Right atrium auricular region (tissue), 2 donors: ENCODE data around the gene GALNT7. TPM values are rescaled to one million over a fixed set of nuclear protein-coding genes. Genes with fewer than 3 reads are reported as not detected.

Experiments used
- DNase-seq: peaks from one replicate; pipeline ENCODE4 v3.0.0-alpha.2; 2019; ENCODE audit warnings: low spot score
- H3K27ac ChIP-seq, 2 donors: fragments of 200-600 bp; sonication (generic); 1 replicate in 1 of 2; 2 replicates in 1 of 2; pipeline ENCODE4 v1.5.1; 2016 to 2019
- H3K27me3 ChIP-seq, 2 donors: fragments of 200-600 bp; sonication (generic); one replicate each; pipeline versions ENCODE4 v1.5.1 to v1.6.0; 2017 to 2019
- H3K36me3 ChIP-seq: fragments of 200-600 bp; sonication (generic); one replicate; pipeline ENCODE4 v1.5.1; 2016
- H3K4me1 ChIP-seq, 2 donors: fragments of 200-600 bp; sonication (generic); one replicate each; pipeline versions ENCODE4 v1.5.1 to v1.6.0; 2017 to 2019
- H3K4me3 ChIP-seq, 2 donors: fragments of 200-600 bp; sonication (generic); 1 replicate in 1 of 2; 2 replicates in 1 of 2; pipeline ENCODE4 v1.5.1; 2017 to 2019; ENCODE audit warnings: mild to moderate bottlenecking in 1 of 2, moderate library complexity in 1 of 2
- H3K9me3 ChIP-seq, 2 donors: fragments of 200-600 bp; sonication (generic); one replicate each; pipeline ENCODE4 v1.5.1; 2019
- total RNA-seq, 2 donors: library from RNA; depleted of rRNA; stranded (reverse); fragments of >200 nt; gene quantifications; one replicate each; pipeline ENCODE4 v1.1.0, GENCODE V29; 2016
- TF ChIP-seq, protein P1 (sequence below), 2 donors: fragments of 200-600 bp; sonication (generic); IDR thresholded peaks; one replicate each; pipeline ENCODE4 v1.5.1; 2019; ENCODE audit warnings: antibody characterized with exemption in 2 of 2

GALNT7 gene
- total RNA-seq, 2 donors from 2014 or later, result 5.4 to 6.5 TPM

DNA sequence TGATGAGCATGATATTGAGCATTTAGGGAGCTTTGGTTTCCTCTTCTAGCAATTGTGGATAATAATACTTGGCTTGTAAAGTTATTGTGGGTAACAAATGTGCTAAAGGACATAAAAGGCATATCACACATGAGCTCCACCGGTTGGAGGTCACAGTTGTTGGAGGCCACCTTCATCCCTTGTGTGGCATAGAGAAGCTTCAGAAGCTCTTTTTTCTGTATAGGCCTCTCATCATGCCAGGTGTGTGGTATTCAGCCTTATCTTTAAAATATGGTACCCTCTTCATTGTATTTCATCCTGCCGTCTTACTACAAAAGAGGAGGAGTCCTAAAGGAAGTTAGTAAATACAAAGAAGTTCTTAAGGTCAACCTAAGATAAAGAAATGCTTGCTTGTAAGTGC lies 99.1 kb downstream of the GALNT7 start:
- H3K36me3 ChIP-seq, result no peaks in the 10 kb centered on the region
- no peak overlapping the region for H3K4me3 ChIP-seq
- peaks cover 0 to 25% of the 10 kb centered on the region in 2 donors for H3K4me1 ChIP-seq
- no peaks in the 10 kb centered on the region for H3K27me3 ChIP-seq
- no peak for DNase-seq
- no peaks in the 10 kb centered on the region for H3K9me3 ChIP-seq
- TF ChIP-seq, protein P1, sequence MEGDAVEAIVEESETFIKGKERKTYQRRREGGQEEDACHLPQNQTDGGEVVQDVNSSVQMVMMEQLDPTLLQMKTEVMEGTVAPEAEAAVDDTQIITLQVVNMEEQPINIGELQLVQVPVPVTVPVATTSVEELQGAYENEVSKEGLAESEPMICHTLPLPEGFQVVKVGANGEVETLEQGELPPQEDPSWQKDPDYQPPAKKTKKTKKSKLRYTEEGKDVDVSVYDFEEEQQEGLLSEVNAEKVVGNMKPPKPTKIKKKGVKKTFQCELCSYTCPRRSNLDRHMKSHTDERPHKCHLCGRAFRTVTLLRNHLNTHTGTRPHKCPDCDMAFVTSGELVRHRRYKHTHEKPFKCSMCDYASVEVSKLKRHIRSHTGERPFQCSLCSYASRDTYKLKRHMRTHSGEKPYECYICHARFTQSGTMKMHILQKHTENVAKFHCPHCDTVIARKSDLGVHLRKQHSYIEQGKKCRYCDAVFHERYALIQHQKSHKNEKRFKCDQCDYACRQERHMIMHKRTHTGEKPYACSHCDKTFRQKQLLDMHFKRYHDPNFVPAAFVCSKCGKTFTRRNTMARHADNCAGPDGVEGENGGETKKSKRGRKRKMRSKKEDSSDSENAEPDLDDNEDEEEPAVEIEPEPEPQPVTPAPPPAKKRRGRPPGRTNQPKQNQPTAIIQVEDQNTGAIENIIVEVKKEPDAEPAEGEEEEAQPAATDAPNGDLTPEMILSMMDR (IDR thresholded peaks at IDR 0.05), result no peak
- no peak overlapping the region for H3K27ac ChIP-seq

DNA sequence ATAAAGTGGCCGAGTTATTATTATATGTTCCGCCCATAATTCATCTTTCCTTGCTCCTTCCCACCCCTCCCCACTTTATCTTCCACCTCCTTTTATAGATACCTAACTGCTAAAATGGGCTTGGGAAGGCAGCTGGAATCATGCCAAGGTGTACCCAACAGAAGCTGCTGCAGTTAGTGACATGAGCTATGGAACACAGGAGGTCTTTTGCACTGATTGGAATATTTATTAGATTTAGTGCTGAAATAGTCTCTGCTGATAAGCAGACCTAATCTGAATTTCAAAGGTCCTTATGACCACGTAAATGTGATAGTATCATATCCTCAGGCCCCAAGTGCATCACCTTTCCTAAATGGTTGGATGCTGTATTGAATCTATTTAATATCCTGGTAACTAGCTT lies 100.7 kb downstream of the GALNT7 start:
- Histone ChIP-seq H3K36me3 (no peaks in the 10 kb centered on the region), H3K9me3 (no peaks in the 10 kb centered on the region), H3K4me3 (no peak overlapping the region), H3K27ac (no peak overlapping the region), H3K27me3 (no peaks in the 10 kb centered on the region), H3K4me1 (peaks cover 0 to 24% of the 10 kb centered on the region in 2 donors)
- TF ChIP-seq, protein P1 (IDR thresholded peaks at IDR 0.05), result no peak
- no peak for DNase-seq

DNA sequence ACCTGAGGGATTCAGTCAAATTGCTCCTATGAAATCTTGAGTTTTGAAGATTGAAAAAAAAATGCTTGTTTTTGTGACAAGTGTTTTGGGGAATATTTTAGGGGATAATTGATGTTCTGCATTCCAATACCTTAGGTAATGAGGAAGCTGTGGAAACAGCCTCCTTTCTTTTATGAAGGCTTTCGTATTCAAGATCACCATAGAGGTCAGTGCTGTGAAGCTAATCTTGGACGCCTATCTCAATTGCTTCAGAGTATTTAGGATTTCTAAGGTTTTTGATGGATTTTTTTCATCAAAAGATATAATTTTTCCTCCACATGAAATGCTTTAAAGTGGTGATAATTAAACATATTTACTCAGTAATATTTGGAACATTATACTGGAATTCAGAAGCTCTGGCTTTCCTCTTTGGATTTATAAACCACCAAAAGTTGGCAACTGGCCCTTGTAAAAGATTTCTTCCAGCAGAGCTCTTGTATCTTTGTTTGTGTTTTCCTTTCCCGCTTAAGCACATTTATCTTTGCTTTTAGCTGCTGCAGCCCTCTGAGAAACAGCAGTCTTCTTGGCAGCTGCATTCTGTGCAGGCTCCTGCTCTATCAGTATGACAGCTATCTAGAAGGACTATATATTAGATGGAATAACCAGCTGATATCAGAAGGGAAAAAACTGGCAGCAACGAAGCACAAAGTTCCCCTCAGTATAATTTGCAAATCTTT lies 101.9 kb downstream of the GALNT7 start:
- TF ChIP-seq, protein P1 (IDR thresholded peaks at IDR 0.05), result no peak
- no peak for DNase-seq
- Histone ChIP-seq H3K4me3 (no peak overlapping the region), H3K4me1 (peaks cover 0 to 14% of the 10 kb centered on the region in 2 donors), H3K27ac (no peak overlapping the region), H3K36me3 (no peaks in the 10 kb centered on the region), H3K9me3 (no peaks in the 10 kb centered on the region), H3K27me3 (no peaks in the 10 kb centered on the region)

DNA sequence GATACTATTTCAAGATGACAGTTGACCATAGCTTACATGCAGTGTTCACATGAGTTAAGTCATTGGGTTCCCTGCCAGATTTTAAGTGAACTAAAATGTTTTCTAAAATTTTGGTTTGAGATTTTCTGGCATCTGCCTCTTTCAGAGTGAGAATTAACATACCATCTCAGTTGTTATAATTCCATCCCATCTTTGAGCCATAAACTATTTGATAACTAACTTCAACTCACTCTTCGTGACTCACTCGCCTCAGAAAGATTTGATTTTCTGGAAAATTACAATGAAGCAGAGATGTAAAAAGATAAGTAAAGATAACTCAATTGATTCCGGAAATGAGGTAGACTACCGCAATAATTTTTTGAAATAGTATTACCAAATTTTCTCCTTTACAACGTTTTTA lies 103.7 kb downstream of the GALNT7 start:
- TF ChIP-seq, protein P1 (IDR thresholded peaks at IDR 0.05), result no peak
- Histone ChIP-seq H3K9me3 (no peaks in the 10 kb centered on the region), H3K36me3 (no peaks in the 10 kb centered on the region), H3K4me3 (no peak overlapping the region), H3K4me1 (peaks cover 0 to 14% of the 10 kb centered on the region in 2 donors), H3K27ac (no peak overlapping the region), H3K27me3 (no peaks in the 10 kb centered on the region)
- no peak for DNase-seq

DNA sequence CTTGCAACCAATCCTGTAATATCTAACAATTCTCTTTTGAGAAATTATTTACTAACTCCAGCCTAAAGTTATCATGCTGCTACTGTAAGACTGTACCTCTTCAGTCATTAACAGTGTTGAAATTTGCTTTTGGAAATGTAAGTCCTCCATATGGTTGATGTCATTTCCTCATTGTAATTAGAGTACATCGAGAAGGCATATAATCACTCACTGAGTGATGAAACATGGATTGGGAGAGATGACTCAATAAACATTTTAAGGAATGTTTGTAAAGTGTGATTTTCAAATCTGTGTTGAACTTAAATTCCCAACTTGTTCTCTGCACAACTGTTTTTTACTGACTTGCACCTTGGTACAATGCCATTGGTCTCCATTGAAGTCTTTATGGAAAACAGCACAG lies 104.4 kb downstream of the GALNT7 start:
- DNase-seq, result no peak
- H3K9me3 ChIP-seq, result no peaks in the 10 kb centered on the region
- no peak overlapping the region for H3K4me3 ChIP-seq
- H3K4me1 ChIP-seq, result peaks cover 0 to 14% of the 10 kb centered on the region in 2 donors
- H3K27ac ChIP-seq, result no peak overlapping the region
- no peaks in the 10 kb centered on the region for H3K36me3 ChIP-seq
- no peaks in the 10 kb centered on the region for H3K27me3 ChIP-seq
- TF ChIP-seq, protein P1 (IDR thresholded peaks at IDR 0.05), result no peak

DNA sequence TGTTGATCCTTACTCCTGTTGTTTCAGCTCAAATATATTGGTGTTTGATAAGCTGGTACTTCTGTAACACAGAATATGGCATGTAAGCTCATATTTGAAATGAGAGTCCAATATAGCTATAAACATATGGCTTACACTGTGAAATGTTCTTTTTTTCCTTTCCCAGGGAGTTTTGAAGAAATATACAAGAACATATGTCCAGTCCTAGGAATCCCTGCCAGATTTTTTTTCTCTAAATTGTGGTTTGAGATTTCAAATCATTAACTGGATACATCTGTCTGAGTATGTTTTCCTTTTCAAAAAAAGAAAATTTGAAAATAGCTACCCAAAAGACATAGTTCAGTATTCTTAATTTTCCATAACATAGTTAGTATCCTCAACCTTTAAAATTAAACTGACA lies 105.3 kb downstream of the GALNT7 start:
- peaks cover 0 to 14% of the 10 kb centered on the region in 2 donors for H3K4me1 ChIP-seq
- H3K27me3 ChIP-seq, result no peaks in the 10 kb centered on the region
- DNase-seq, result no peak
- H3K27ac ChIP-seq, result no peak overlapping the region
- no peaks in the 10 kb centered on the region for H3K9me3 ChIP-seq
- no peak overlapping the region for H3K4me3 ChIP-seq
- no peaks in the 10 kb centered on the region for H3K36me3 ChIP-seq
- TF ChIP-seq, protein P1 (IDR thresholded peaks at IDR 0.05), result no peak
